DOHH2 (cell line): ENCODE measurements around the gene RNASET2.

Source experiments
- CTCF ChIP-seq: fragments of 200-600 bp; sonication (generic); IDR thresholded peaks from one replicate; pipeline ENCODE4 v1.5.1; 2014; ENCODE audit warnings: antibody characterized with exemption, mild to moderate bottlenecking, low read depth, low read length; ENCODE audit not compliant: poor library complexity, severe bottlenecking
- EZH2phosphoT487 ChIP-seq: fragments of 200-600 bp; sonication (generic); IDR thresholded peaks from 2 replicates; pipeline ENCODE4 v1.6.1; 2017; ENCODE audit warnings: borderline replicate concordance, mild to moderate bottlenecking, antibody characterized with exemption, low read length, moderate library complexity, mixed read lengths

- no peak for TF ChIP-seq CTCF
- TF ChIP-seq EZH2phosphoT487 = no peak
Observed at GRCh38 chr6:166947251-166947650, 9.1 kb downstream of the RNASET2 start.
